ENCODE data around the gene TBC1D25. TPM values are rescaled to one million over a fixed set of nuclear protein-coding genes. Genes with fewer than 3 reads are reported as not detected.

The TBC1D25 gene
- total and polyA plus RNA-seq, 5 donors = 8.0 to 22.4 (median 16.9) TPM

DNA sequence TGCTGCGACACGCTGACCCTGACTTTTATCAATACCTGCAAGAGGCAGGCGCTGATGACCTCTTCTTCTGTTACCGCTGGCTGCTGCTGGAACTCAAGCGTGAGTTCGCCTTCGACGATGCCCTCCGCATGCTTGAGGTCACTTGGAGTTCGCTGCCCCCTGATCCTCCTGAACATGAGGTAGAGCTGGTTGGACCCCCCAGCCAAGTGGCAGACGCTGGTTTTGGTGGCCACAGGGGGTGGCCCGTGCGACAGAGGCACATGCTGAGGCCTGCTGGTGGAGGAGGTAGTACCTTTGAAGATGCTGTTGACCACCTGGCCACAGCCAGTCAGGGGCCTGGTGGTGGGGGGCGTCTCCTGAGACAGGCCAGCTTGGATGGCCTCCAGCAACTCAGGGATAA, 20.5 kb downstream of the TBC1D25 start:
- no peak for DNase-seq
- peaks cover 2% of the 10 kb centered on the region for H3K4me1 ChIP-seq (ENCODE audit: control insufficient read depth, insufficient read depth, low read length)
- H3K4me3 ChIP-seq (ENCODE audit: low read length) = no peak overlapping the region
- intact Hi-C loops (cut with DNase I) = no loop called here
- no peak for ATAC-seq
- 95% methylated on average over 14 of the region's 14 CpGs for WGBS
- no peaks in the 10 kb centered on the region for H3K27me3 ChIP-seq (ENCODE audit: control insufficient read depth, insufficient read depth)
- H3K9me3 ChIP-seq (ENCODE audit: control insufficient read depth, low read length) = no peaks in the 10 kb centered on the region
- no peak overlapping the region for H3K27ac ChIP-seq (ENCODE audit: low read length)

GRCh38 chrX:48560681-48561080, 21.2 kb downstream of the TBC1D25 start:
- peaks cover 2% of the 10 kb centered on the region for H3K4me1 ChIP-seq (ENCODE audit: control insufficient read depth, insufficient read depth, low read length)
- ATAC-seq (no peak), DNase-seq (no peak)
- no peaks in the 10 kb centered on the region for H3K9me3 ChIP-seq (ENCODE audit: control insufficient read depth, low read length)
- no peak overlapping the region for H3K27ac ChIP-seq (ENCODE audit: low read length)
- no peak overlapping the region for H3K4me3 ChIP-seq (ENCODE audit: low read length)
- intact Hi-C loops (cut with DNase I) = no loop called here
- WGBS = 96% methylated on average over 12 of the region's 12 CpGs
- no peaks in the 10 kb centered on the region for H3K27me3 ChIP-seq (ENCODE audit: control insufficient read depth, insufficient read depth)

GRCh38 chrX:48569958-48570357, 30.4 kb downstream of the TBC1D25 start:
- WGBS = 22% methylated on average over 1 of the region's 1 CpG

DNA sequence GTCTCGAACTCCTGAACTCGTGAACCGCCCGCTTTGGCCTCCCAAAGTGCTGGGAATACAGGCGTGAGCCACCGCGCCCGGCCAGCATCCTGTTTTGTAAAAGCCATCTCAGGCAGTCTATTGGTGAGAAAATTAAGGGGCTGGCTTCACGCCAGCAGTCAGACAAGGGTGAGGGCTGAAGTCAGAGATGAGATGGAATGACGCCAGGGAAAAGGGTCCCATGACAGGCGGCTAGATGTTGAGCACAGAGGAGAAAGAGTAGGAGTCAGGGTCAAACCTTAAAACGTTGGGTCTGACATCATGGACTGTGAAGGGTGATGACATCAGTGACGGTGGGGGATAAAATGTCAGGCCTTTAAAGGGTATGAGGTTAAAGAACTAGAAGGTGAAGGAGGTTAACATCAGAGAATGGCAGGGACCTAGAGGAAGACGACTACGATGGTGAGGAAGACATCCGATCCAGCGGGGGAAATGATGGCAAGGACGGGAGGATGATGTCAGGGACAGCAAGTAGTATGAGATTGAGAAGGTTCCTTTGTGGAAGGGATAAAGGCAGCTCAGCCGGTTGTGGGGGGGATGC, 34.3 kb downstream of the TBC1D25 start:
- Histone ChIP-seq H3K27ac (ENCODE audit: low read length) (peak overlapping the region; percentile 97), H3K27me3 (ENCODE audit: control insufficient read depth, insufficient read depth) (no peaks in the 10 kb centered on the region), H3K4me1 (ENCODE audit: control insufficient read depth, insufficient read depth, low read length) (peaks cover 5% of the 10 kb centered on the region), H3K9me3 (ENCODE audit: control insufficient read depth, low read length) (no peaks in the 10 kb centered on the region), H3K4me3 (ENCODE audit: low read length) (peak overlapping the region; percentile 39)
- WGBS = 32% methylated on average over 19 of the region's 19 CpGs
- intact Hi-C loops (cut with DNase I) = no loop called here
- DNase-seq (peak; percentile 72 to 76 (median 72)), ATAC-seq (peak in 1 of 2 donors; percentile 60)

More at GRCh38 chrX:48569958-48570357, 30.4 kb downstream of the TBC1D25 start:
- ATAC-seq (no peak), DNase-seq (no peak)
- no peak overlapping the region for H3K4me3 ChIP-seq (ENCODE audit: low read length)
- intact Hi-C loops (cut with DNase I) = no loop called here
- no peaks in the 10 kb centered on the region for H3K27me3 ChIP-seq (ENCODE audit: control insufficient read depth, insufficient read depth)
- no peak overlapping the region for H3K27ac ChIP-seq (ENCODE audit: low read length)
- H3K4me1 ChIP-seq (ENCODE audit: control insufficient read depth, insufficient read depth, low read length) = no peaks in the 10 kb centered on the region
- no peaks in the 10 kb centered on the region for H3K9me3 ChIP-seq (ENCODE audit: control insufficient read depth, low read length)

GRCh38 chrX:48574270-48575266, 35.1 kb downstream of the TBC1D25 start, which contains the start of gene RBM3:
TSS of gene RBM3 (plus strand) at chrX:48574484. CDS start at chrX:48575181, 697 bp downstream.
- Histone ChIP-seq H3K27ac (ENCODE audit: low read length) (peak within 1 kb of the TSS; percentile 99), H3K9me3 (ENCODE audit: control insufficient read depth, low read length) (no peaks in the 10 kb centered on the region), H3K4me1 (ENCODE audit: control insufficient read depth, insufficient read depth, low read length) (peaks cover 5% of the 10 kb centered on the region), H3K4me3 (ENCODE audit: low read length) (peak within 1 kb of the TSS; percentile 65), H3K27me3 (ENCODE audit: control insufficient read depth, insufficient read depth) (no peaks in the 10 kb centered on the region)
- under 1% methylated on average over 71 of the region's 71 CpGs for WGBS
- DNase-seq (peak; percentile 94 to 97 (median 96)), ATAC-seq (peak; percentile 97 to 98)
- intact Hi-C loops (cut with DNase I) = no loop called here

GRCh38 chrX:48575642-48576041, 36.1 kb downstream of the TBC1D25 start:
- intact Hi-C loops (cut with DNase I) = no loop called here
- H3K27ac ChIP-seq (ENCODE audit: low read length) = peak overlapping the region; percentile 99

GRCh38 chrX:48576108-48576507, 36.6 kb downstream of the TBC1D25 start:
- Histone ChIP-seq H3K27me3 (ENCODE audit: control insufficient read depth, insufficient read depth) (no peaks in the 10 kb centered on the region), H3K4me3 (ENCODE audit: low read length) (no peak overlapping the region), H3K4me1 (ENCODE audit: control insufficient read depth, insufficient read depth, low read length) (peaks cover 5% of the 10 kb centered on the region), H3K9me3 (ENCODE audit: control insufficient read depth, low read length) (no peaks in the 10 kb centered on the region), H3K27ac (ENCODE audit: low read length) (peak overlapping the region; percentile 58)
- 61% methylated on average over 6 of the region's 6 CpGs for WGBS
- ATAC-seq (no peak), DNase-seq (no peak)
- intact Hi-C loops (cut with DNase I) = no loop called here

More at GRCh38 chrX:48575642-48576041, 36.1 kb downstream of the TBC1D25 start:
- no peaks in the 10 kb centered on the region for H3K27me3 ChIP-seq (ENCODE audit: control insufficient read depth, insufficient read depth)
- DNase-seq (no peak), ATAC-seq (no peak)
- peaks cover 5% of the 10 kb centered on the region for H3K4me1 ChIP-seq (ENCODE audit: control insufficient read depth, insufficient read depth, low read length)
- no peaks in the 10 kb centered on the region for H3K9me3 ChIP-seq (ENCODE audit: control insufficient read depth, low read length)
- 56% methylated on average over 13 of the region's 13 CpGs for WGBS
- peak overlapping the region; percentile 65 for H3K4me3 ChIP-seq (ENCODE audit: low read length)

DNA sequence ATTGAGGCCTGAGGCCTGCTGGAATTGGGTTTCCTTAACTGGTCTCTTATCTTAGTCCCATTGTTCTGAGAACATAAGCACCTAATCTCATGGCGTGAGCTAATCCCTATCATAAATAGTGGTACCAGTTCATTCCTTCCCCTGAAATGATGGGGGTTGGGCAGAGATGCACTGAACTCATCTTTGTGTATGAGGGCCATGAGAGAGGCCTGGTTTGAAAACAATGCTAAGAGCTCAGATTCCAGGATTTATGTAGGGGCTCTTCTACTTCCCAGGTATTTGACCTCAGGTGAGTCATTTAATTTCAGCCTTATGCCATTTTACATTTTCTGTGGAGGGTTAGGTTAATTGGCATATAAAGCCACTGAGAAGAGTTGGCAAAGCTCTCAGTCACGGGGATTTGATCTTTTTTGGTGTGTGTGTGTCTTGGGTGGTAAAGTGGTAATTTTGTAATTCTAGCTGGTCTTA, 39.2 kb downstream of the TBC1D25 start:
- no peaks in the 10 kb centered on the region for H3K9me3 ChIP-seq (ENCODE audit: control insufficient read depth, low read length)
- no peaks in the 10 kb centered on the region for H3K27me3 ChIP-seq (ENCODE audit: control insufficient read depth, insufficient read depth)
- DNase-seq (no peak), ATAC-seq (no peak)
- H3K4me1 ChIP-seq (ENCODE audit: control insufficient read depth, insufficient read depth, low read length) = peaks cover 5% of the 10 kb centered on the region
- intact Hi-C loops (cut with DNase I) = no loop called here
- H3K27ac ChIP-seq (ENCODE audit: low read length) = no peak overlapping the region
- WGBS = 63% methylated on average over 2 of the region's 2 CpGs
- no peak overlapping the region for H3K4me3 ChIP-seq (ENCODE audit: low read length)

DNA sequence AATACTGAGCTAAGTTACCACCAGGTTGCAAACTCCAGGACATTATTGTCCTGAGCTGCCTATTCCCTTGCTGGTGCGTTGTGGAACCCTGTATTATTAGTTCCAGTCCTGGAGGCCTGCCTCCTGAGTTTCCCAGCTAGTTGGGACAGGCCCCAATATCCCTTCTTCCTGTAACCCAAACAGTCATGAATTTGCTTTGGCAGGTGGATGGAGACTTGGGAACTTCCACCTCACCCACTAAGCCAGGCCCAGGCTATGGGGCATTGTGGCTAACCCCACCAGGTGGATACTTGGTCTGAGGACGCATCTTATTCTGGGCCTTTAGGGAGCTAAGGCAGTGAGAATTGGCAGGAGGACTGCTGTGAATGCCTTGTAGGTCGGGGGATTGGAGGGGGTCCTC, 39.7 kb downstream of the TBC1D25 start:
- Histone ChIP-seq H3K27ac (ENCODE audit: low read length) (no peak overlapping the region), H3K27me3 (ENCODE audit: control insufficient read depth, insufficient read depth) (no peaks in the 10 kb centered on the region), H3K4me3 (ENCODE audit: low read length) (no peak overlapping the region), H3K9me3 (ENCODE audit: control insufficient read depth, low read length) (no peaks in the 10 kb centered on the region), H3K4me1 (ENCODE audit: control insufficient read depth, insufficient read depth, low read length) (peaks cover 5% of the 10 kb centered on the region)
- intact Hi-C loops (cut with DNase I) = no loop called here
- DNase-seq (no peak), ATAC-seq (no peak)
- 73% methylated on average over 3 of the region's 3 CpGs for WGBS

DNA sequence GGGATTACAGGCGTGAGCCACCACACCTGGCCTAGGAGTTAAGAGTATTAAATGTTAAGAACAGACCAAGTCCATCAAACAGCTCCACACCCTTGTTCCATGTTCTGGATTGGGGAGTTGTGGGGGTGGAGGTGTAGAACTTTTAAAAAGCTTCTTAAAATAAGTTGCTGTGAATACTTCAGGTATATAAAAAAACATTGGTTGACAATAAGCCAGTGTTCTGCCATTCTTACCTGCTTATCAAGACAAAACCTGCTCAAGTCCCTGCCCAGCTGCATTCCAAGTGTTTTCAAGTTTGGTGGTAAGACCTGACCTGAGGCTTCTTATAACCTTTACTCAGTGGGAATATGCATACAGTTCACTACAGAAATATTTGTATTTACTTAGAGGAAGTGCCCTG, 41.1 kb downstream of the TBC1D25 start:
- Histone ChIP-seq H3K4me3 (ENCODE audit: low read length) (no peak overlapping the region), H3K27ac (ENCODE audit: low read length) (no peak overlapping the region), H3K27me3 (ENCODE audit: control insufficient read depth, insufficient read depth) (no peaks in the 10 kb centered on the region), H3K4me1 (ENCODE audit: control insufficient read depth, insufficient read depth, low read length) (peaks cover 5% of the 10 kb centered on the region), H3K9me3 (ENCODE audit: control insufficient read depth, low read length) (no peaks in the 10 kb centered on the region)
- DNase-seq = no peak
- 94% methylated on average over 1 of the region's 1 CpG for WGBS
- no peak for ATAC-seq
- intact Hi-C loops (cut with DNase I) = no loop called here

DNA sequence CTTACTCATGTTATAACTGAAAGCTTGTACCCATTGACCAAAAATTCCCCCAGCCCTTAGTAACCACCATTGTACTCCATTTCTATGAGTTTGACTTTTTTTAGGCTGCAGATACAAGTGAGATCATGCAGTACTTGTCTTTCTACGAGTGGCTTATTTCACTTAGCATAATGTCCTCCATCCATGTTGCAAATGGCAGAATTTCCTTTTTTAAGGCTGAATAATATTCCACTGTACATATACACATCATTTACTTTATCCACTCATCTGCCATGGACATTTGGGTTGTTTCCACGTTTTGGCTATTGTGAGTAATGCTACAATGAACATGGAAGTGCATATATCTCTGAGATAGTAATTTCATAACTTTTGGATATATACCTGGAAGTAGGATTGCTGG, 45.2 kb downstream of the TBC1D25 start:
- Histone ChIP-seq H3K4me3 (ENCODE audit: low read length) (no peak overlapping the region), H3K9me3 (ENCODE audit: control insufficient read depth, low read length) (no peaks in the 10 kb centered on the region), H3K27ac (ENCODE audit: low read length) (no peak overlapping the region), H3K4me1 (ENCODE audit: control insufficient read depth, insufficient read depth, low read length) (no peaks in the 10 kb centered on the region), H3K27me3 (ENCODE audit: control insufficient read depth, insufficient read depth) (no peaks in the 10 kb centered on the region)
- WGBS = 55% methylated on average over 2 of the region's 2 CpGs
- ATAC-seq (no peak), DNase-seq (no peak)
- intact Hi-C loops (cut with DNase I) = no loop called here
